Measurements from ENCODE around the gene CDK4.

GRCh38 chr12:57741413-57741789 is 10.7 kb downstream of the CDK4 start:
- TF ChIP-seq CTCF (IDR thresholded peaks at IDR 0.05) (no peak), ZFX (IDR thresholded peaks at IDR 0.05; ENCODE audit: borderline replicate concordance) (no peak)
